Muscle of leg (tissue), 11 donors: ENCODE data around the gene RNF152. TPM values are rescaled to one million over a fixed set of nuclear protein-coding genes. Genes with fewer than 3 reads are reported as not detected.

ENCODE experiments used
- DNase-seq: peaks from one replicate; pipeline ENCODE4 v3.0.0; 2013
- H3K27ac ChIP-seq: one replicate; pipeline ENCODE4 v1.5.1; 2013; ENCODE audit warnings: mild to moderate bottlenecking, low read length, control low read depth
- H3K27me3 ChIP-seq: one replicate; pipeline ENCODE4 v1.6.1; 2013; ENCODE audit warnings: low read length; ENCODE audit not compliant: control insufficient read depth, insufficient read depth
- H3K36me3 ChIP-seq: one replicate; pipeline ENCODE4 v1.6.1; 2013; ENCODE audit warnings: low read length; ENCODE audit not compliant: control insufficient read depth, insufficient read depth
- H3K4me1 ChIP-seq: one replicate; pipeline ENCODE4 v1.6.1; 2013; ENCODE audit warnings: low read length; ENCODE audit not compliant: control insufficient read depth, insufficient read depth
- H3K4me3 ChIP-seq: one replicate; pipeline ENCODE4 v1.5.1; 2013; ENCODE audit warnings: low read length, control low read depth
- H3K9me3 ChIP-seq: replicated peaks from 2 replicates; pipeline ENCODE4 v1.6.1; 2013; ENCODE audit warnings: low read depth, low read length; ENCODE audit not compliant: control insufficient read depth
- WGBS: methylation state at CpG from one replicate; pipeline ENCODE4 v1.1.5; 2013; ENCODE audit warnings: missing lambda C conversion rate; ENCODE audit not compliant: insufficient coverage; 5-methylcytosine and 5-hydroxymethylcytosine counted together
- polyA plus RNA-seq, 8 donors: library from polyadenylated mRNA; unstranded; fragments of 120-200 nt; gene quantifications; one replicate each; pipeline versions ENCODE4 v1.2.1 to v1.2.3, GENCODE V29; 2013; ENCODE audit warnings: inconsistent platforms in 1 of 8, low replicate concordance in 1 of 8; ENCODE audit not compliant: insufficient read length in 8 of 8, insufficient read depth in 1 of 8
- total RNA-seq: library from RNA; stranded (reverse); fragments of 120-200 nt; gene quantifications from one replicate; pipeline ENCODE4 v1.2.4, GENCODE V29; 2013

Gene RNF152
- total and polyA plus RNA-seq, 9 donors = 3.6 to 8.1 (median 4.3) TPM

DNA sequence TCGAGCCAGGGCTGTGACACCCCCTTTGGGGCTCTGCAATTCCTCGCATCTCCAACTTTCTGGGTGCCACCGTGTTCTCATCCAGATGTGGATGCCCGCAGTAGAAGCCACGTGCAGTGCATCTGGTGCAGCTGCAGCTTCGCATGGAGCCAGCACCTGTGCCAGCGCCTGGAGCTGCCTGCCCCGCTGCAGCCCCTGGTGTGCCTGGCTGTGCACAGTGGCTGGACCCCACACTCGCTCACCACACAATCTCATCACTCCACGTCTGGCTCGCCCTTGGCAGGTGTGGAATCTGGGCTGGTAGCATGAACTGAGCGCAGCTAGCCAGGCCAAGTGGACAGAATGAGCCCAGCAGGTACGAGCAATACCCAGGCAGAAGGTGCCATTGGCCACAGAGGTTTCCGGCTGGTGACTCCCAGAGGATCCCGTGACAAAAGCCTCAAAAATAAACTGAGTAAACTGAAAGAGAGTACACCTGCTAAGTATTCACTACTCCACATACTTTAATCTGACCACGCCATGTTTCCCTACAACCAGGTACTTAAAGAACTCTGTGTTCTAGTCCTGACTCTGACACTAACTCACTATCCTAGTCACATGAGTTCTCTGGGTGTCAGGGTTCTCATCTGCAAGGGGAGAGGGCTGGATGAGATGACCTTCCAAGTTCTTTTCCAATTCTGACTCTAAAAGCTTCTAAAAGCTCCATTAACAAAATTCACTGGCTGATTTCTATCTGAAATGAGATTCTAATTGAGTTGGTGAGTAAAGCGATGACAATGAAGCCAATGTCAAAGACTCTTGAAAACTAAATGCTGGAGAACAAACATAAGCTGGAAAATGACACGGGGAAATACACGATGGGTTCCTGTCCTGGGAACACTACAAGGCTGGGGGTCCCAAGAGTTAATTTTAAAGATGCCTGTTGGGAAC lies 37.1 kb downstream of the RNF152 start:
- no peak overlapping the region for H3K27ac ChIP-seq
- WGBS = 93% methylated on average over 14 of the region's 19 CpGs
- H3K36me3 ChIP-seq = peaks cover 2% of the 10 kb centered on the region
- H3K4me1 ChIP-seq = no peaks in the 10 kb centered on the region
- H3K4me3 ChIP-seq = no peak overlapping the region
- no peaks in the 10 kb centered on the region for H3K9me3 ChIP-seq
- no peak for DNase-seq
- no peaks in the 10 kb centered on the region for H3K27me3 ChIP-seq

- DNase-seq = no peak
- Histone ChIP-seq H3K27me3 (no peaks in the 10 kb centered on the region), H3K36me3 (no peaks in the 10 kb centered on the region), H3K9me3 (no peaks in the 10 kb centered on the region), H3K4me1 (no peaks in the 10 kb centered on the region), H3K27ac (no peak overlapping the region), H3K4me3 (no peak overlapping the region)
- WGBS = 80% methylated on average over 7 of the region's 9 CpGs
Measured at GRCh38 chr18:61854578-61855448, 38.0 kb downstream of the RNF152 start.

GRCh38 chr18:61853855-61854254 lies 39.0 kb downstream of the RNF152 start:
- no peak for DNase-seq
- Histone ChIP-seq H3K4me3 (no peak overlapping the region), H3K9me3 (no peaks in the 10 kb centered on the region), H3K4me1 (no peaks in the 10 kb centered on the region), H3K36me3 (no peaks in the 10 kb centered on the region), H3K27me3 (no peaks in the 10 kb centered on the region), H3K27ac (no peak overlapping the region)
- WGBS = 85% methylated on average over 3 of the region's 3 CpGs

- H3K27me3 ChIP-seq = no peaks in the 10 kb centered on the region
- no peak overlapping the region for H3K4me3 ChIP-seq
- H3K4me1 ChIP-seq = no peaks in the 10 kb centered on the region
- H3K36me3 ChIP-seq = no peaks in the 10 kb centered on the region
- H3K9me3 ChIP-seq = no peaks in the 10 kb centered on the region
- WGBS = no CpG with 5 or more reads among the region's 1 CpG
- DNase-seq = no peak
- no peak overlapping the region for H3K27ac ChIP-seq
Measured at GRCh38 chr18:61852496-61852895, 40.3 kb downstream of the RNF152 start.

GRCh38 chr18:61851940-61852451 lies 40.8 kb downstream of the RNF152 start:
- Histone ChIP-seq H3K4me1 (no peaks in the 10 kb centered on the region), H3K27ac (no peak overlapping the region), H3K36me3 (no peaks in the 10 kb centered on the region), H3K27me3 (no peaks in the 10 kb centered on the region), H3K9me3 (no peaks in the 10 kb centered on the region), H3K4me3 (no peak overlapping the region)
- peak; percentile 13 for DNase-seq
- WGBS = 44% methylated on average over 1 of the region's 3 CpGs

GRCh38 chr18:61851279-61851678 lies 41.5 kb downstream of the RNF152 start:
- Histone ChIP-seq H3K9me3 (no peaks in the 10 kb centered on the region), H3K4me1 (no peaks in the 10 kb centered on the region), H3K36me3 (no peaks in the 10 kb centered on the region), H3K27ac (no peak overlapping the region), H3K27me3 (no peaks in the 10 kb centered on the region), H3K4me3 (no peak overlapping the region)
- WGBS = no CpG with 5 or more reads among the region's 3 CpGs
- DNase-seq = no peak

DNA sequence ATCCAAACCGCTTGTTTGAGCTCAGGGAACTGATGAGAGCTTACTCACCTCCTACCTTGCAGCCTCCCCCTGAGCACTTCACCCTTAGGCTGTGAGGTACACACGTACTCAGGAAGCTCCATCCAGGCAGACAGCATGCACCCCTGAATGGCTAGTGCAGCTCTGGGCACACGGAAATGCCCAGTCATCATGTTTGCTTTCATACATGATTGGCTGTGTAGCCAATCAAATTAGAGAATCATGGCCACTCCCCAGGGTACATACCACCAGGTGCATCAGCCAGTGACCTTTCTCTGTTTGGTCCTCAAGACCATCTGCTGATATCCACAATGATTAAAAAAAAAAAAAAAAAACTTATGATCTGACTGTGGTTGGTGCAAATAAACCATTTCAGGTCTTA lies 42.1 kb downstream of the RNF152 start:
- no peak overlapping the region for H3K27ac ChIP-seq
- no peaks in the 10 kb centered on the region for H3K36me3 ChIP-seq
- no peaks in the 10 kb centered on the region for H3K4me1 ChIP-seq
- WGBS = 83% methylated on average over 2 of the region's 3 CpGs
- H3K4me3 ChIP-seq = no peak overlapping the region
- H3K9me3 ChIP-seq = no peaks in the 10 kb centered on the region
- no peak for DNase-seq
- no peaks in the 10 kb centered on the region for H3K27me3 ChIP-seq

DNA sequence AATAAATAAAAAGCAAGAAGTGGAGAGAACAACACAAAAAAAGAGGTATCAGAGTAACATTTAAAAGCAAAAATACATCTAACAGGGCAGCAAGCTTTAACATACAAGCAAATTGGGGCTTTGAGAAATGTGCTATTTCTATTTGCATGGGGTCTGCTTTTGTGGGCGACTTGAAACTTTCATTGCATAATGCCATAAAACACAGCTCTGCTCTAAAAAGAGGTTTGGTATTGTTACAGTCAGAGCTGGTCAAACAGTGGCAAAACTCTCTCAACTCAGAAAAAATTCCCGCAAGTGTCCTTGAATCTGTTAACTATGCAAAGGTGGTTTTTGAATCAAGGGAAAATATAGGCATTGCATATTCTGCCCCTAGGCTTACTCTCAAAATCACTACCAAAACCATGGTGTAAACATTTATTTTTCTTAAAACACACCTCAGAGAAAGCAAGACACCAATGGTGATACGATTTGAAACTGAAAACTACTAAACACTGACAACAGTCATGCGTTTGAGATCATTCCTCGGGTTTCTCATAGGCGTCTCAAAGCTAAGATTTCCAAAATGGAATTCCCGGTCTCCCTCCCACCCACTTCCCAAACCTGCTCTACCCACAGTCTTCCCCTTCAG lies 45.5 kb downstream of the RNF152 start:
- H3K4me3 ChIP-seq = no peak overlapping the region
- H3K36me3 ChIP-seq = no peaks in the 10 kb centered on the region
- DNase-seq = no peak
- no peaks in the 10 kb centered on the region for H3K27me3 ChIP-seq
- peaks cover under 1% of the 10 kb centered on the region for H3K4me1 ChIP-seq
- H3K9me3 ChIP-seq = no peaks in the 10 kb centered on the region
- WGBS = 64% methylated on average over 5 of the region's 7 CpGs
- H3K27ac ChIP-seq = no peak overlapping the region

- Histone ChIP-seq H3K4me3 (no peak overlapping the region), H3K4me1 (peaks cover 2% of the 10 kb centered on the region), H3K27me3 (no peaks in the 10 kb centered on the region), H3K9me3 (no peaks in the 10 kb centered on the region), H3K36me3 (no peaks in the 10 kb centered on the region), H3K27ac (no peak overlapping the region)
- DNase-seq = no peak
- WGBS = no CpG with 5 or more reads among the region's 7 CpGs
Measured at GRCh38 chr18:61845197-61845596, 47.6 kb downstream of the RNF152 start.

DNA sequence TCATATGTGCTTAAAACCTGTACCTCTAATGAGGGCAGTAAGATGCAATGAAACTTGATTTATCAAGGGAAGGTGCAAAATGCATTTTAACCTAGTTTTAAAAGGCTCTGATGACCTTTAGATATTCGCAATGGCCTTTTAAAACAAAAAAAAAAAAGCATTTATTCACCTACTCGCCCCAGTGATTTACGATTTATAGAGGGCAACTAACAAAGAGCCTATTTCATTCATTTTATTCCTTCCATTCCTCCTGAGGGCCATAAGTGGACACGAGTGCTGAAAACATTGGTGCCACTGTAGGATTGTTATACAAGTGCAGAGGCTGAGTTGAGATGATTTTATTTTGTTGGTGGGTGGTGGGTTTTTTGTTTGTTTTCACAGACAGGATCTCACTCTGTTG lies 48.1 kb downstream of the RNF152 start:
- DNase-seq = no peak

More for the DNA sequence above, 48.1 kb downstream of the RNF152 start:
- WGBS = no CpG with 5 or more reads among the region's 4 CpGs
- H3K27me3 ChIP-seq = no peaks in the 10 kb centered on the region
- no peaks in the 10 kb centered on the region for H3K9me3 ChIP-seq
- no peak overlapping the region for H3K4me3 ChIP-seq
- H3K36me3 ChIP-seq = no peaks in the 10 kb centered on the region
- H3K27ac ChIP-seq = no peak overlapping the region
- H3K4me1 ChIP-seq = peaks cover 2% of the 10 kb centered on the region
